ENCODE data around the gene HAS3. TPM values are rescaled to one million over a fixed set of nuclear protein-coding genes. Genes with fewer than 3 reads are reported as not detected.

Gene HAS3
- total RNA-seq, 2 donors from 2014 or later = 1.8 to 2.7 TPM

DNA sequence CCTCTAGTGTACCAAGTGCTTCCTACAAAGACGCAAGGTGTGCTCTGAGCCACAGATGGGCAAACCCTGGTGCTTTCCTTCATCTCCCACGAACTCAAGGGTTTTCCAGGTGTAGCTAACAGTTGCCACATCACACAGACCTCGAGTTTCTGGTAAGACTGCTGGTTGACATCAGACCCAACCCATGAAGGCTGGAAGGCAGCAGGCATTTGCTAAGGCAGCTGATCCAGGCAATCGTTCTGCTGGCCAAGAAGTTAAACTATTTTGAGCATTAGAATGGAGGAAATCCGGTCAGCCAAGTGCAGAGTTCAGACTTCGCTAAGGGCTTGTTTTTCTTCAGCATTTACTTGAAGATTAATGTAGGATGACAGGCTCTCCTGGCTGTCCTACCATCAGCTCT is 11.5 kb downstream of the HAS3 start:
- DNase-seq (ENCODE audit: low spot score) (no peak), ATAC-seq (ENCODE audit: insufficient number of reproducible peaks, low FRiP score, low read depth) (no peak)
- H3K4me3 ChIP-seq = no peak overlapping the region
- H3K36me3 ChIP-seq = peaks cover 51% of the 10 kb centered on the region
- peak overlapping the region in 1 of 2 donors; percentile 13 for H3K27ac ChIP-seq
- TF ChIP-seq, protein P1, sequence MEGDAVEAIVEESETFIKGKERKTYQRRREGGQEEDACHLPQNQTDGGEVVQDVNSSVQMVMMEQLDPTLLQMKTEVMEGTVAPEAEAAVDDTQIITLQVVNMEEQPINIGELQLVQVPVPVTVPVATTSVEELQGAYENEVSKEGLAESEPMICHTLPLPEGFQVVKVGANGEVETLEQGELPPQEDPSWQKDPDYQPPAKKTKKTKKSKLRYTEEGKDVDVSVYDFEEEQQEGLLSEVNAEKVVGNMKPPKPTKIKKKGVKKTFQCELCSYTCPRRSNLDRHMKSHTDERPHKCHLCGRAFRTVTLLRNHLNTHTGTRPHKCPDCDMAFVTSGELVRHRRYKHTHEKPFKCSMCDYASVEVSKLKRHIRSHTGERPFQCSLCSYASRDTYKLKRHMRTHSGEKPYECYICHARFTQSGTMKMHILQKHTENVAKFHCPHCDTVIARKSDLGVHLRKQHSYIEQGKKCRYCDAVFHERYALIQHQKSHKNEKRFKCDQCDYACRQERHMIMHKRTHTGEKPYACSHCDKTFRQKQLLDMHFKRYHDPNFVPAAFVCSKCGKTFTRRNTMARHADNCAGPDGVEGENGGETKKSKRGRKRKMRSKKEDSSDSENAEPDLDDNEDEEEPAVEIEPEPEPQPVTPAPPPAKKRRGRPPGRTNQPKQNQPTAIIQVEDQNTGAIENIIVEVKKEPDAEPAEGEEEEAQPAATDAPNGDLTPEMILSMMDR (IDR thresholded peaks at IDR 0.05) = no peak
- H3K9me3 ChIP-seq = no peaks in the 10 kb centered on the region
- H3K4me1 ChIP-seq (ENCODE audit: control insufficient read depth in 1 of 2, low read depth in 2 of 2) = peaks cover 7 to 22% of the 10 kb centered on the region in 2 donors
- no peaks in the 10 kb centered on the region for H3K27me3 ChIP-seq (replicated peaks; ENCODE audit: insufficient read depth)

DNA sequence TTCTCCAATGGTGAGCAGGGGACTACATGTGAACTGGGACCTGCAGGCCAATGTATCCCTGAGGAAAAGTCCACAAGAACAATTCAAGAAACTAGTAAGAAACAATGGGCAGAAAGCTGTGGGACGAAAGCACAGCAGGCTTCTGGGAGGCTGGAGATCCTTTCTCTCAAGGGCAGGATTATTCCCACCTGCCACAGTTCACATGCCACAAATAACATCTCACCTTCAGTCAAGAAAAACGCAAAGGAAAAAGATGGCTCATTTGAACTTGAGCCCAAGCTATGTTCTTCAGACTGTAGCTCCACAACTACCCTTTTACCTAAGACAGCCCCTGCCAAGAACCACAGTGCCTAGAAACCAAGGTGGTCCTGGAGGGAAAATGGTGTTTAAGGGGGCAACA is 13.0 kb downstream of the HAS3 start:
- DNase-seq (ENCODE audit: low spot score) (no peak), ATAC-seq (ENCODE audit: insufficient number of reproducible peaks, low FRiP score, low read depth) (no peak)
- peaks cover 51% of the 10 kb centered on the region for H3K36me3 ChIP-seq
- no peaks in the 10 kb centered on the region for H3K9me3 ChIP-seq
- H3K4me3 ChIP-seq = no peak overlapping the region
- no peaks in the 10 kb centered on the region for H3K27me3 ChIP-seq (replicated peaks; ENCODE audit: insufficient read depth)
- H3K4me1 ChIP-seq (ENCODE audit: control insufficient read depth in 1 of 2, low read depth in 2 of 2) = peaks cover 7 to 22% of the 10 kb centered on the region in 2 donors
- TF ChIP-seq, protein P1 (IDR thresholded peaks at IDR 0.05) = no peak
- H3K27ac ChIP-seq = no peak overlapping the region

DNA sequence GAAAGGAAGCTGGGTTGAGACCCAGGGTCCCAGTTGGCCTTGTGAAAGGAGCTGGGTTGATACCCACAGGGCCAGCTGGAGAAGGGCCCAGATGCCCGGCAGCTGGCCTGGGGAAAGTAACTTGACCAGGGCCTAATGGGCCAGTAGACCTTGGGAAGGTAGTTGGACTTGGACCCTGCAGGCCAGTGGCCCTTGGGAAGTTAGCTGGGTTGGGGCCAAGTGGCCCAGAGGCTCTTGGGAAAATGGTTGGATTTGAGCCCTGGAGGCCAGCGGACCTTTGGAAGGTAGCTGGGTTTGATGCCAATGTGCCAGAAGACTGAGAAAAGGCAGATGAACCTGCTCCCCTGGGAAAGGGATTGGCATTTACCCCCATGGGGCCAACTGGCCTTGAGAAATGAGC is 13.5 kb downstream of the HAS3 start:
- no peaks in the 10 kb centered on the region for H3K9me3 ChIP-seq
- ATAC-seq (ENCODE audit: insufficient number of reproducible peaks, low FRiP score, low read depth) (no peak), DNase-seq (ENCODE audit: low spot score) (no peak)
- H3K4me3 ChIP-seq = no peak overlapping the region
- H3K27ac ChIP-seq = no peak overlapping the region
- H3K36me3 ChIP-seq = peaks cover 48% of the 10 kb centered on the region
- no peaks in the 10 kb centered on the region for H3K27me3 ChIP-seq (replicated peaks; ENCODE audit: insufficient read depth)
- peaks cover 7 to 22% of the 10 kb centered on the region in 2 donors for H3K4me1 ChIP-seq (ENCODE audit: control insufficient read depth in 1 of 2, low read depth in 2 of 2)
- TF ChIP-seq, protein P1 (IDR thresholded peaks at IDR 0.05) = no peak

DNA sequence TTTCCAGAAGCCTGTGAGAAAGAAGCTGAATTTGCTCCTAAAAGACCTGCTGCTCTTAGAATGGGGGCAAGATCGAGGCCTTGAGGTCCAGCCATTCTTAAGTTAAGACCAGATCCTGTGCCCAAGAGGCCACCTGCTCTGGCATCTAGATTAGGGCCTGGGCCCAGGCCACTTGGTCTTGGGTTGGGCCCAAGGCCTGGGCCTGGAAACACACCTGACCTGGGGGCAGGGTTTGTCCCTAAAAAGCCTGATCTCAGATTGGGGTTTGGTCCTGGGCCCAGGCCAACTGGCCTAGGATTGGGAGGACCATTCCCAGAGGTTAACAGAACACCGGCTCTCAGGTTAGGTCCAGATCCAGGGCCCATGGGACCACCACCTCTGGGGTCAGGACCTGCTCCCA is 14.1 kb downstream of the HAS3 start:
- ATAC-seq (ENCODE audit: insufficient number of reproducible peaks, low FRiP score, low read depth) = no peak
- H3K27me3 ChIP-seq (replicated peaks; ENCODE audit: insufficient read depth) = no peaks in the 10 kb centered on the region
- H3K4me3 ChIP-seq = no peak overlapping the region
- TF ChIP-seq, protein P1 (IDR thresholded peaks at IDR 0.05) = no peak
- H3K9me3 ChIP-seq = no peaks in the 10 kb centered on the region
- no peak overlapping the region for H3K27ac ChIP-seq
- H3K4me1 ChIP-seq (ENCODE audit: control insufficient read depth in 1 of 2, low read depth in 2 of 2) = peaks cover 7 to 22% of the 10 kb centered on the region in 2 donors
- DNase-seq (ENCODE audit: low spot score) = no peak
- peaks cover 45% of the 10 kb centered on the region for H3K36me3 ChIP-seq

DNA sequence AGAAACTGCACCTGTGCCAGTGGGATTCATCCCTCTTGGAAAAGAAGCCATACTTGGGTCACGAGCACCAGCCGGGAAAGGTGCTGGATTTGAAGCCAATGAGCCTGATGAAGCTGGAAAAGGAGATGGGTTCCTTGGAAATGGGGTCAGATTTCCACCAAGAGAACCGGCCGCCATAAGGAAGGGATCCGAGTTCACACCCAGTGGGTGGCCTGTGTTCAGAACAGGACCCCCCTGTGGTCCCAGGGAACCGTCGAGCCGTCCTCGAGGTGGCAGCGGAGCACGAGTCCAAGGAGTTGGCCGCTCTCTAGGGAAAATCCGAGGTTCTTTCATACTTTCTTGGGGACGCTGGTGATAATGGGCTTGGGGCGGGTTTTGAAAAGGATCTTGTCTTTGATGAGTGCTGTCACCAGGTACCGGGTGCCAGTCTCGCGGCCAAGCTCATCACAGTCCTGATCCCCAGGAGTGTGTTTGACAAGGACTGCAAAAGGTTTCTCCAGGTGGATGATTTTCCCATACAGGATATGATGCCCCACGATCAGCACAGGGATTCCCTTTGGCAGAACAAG is 14.7 kb downstream of the HAS3 start:
- TF ChIP-seq, protein P1 (IDR thresholded peaks at IDR 0.05) = no peak
- H3K36me3 ChIP-seq = peaks cover 39% of the 10 kb centered on the region
- no peaks in the 10 kb centered on the region for H3K9me3 ChIP-seq
- DNase-seq (ENCODE audit: low spot score) (no peak), ATAC-seq (ENCODE audit: insufficient number of reproducible peaks, low FRiP score, low read depth) (no peak)
- no peak overlapping the region for H3K27ac ChIP-seq
- H3K4me1 ChIP-seq (ENCODE audit: control insufficient read depth in 1 of 2, low read depth in 2 of 2) = peaks cover 7 to 22% of the 10 kb centered on the region in 2 donors
- H3K4me3 ChIP-seq = no peak overlapping the region
- no peaks in the 10 kb centered on the region for H3K27me3 ChIP-seq (replicated peaks; ENCODE audit: insufficient read depth)

Data from thoracic aorta (tissue), 2 donors.